GM19324 (cell line): ENCODE measurements around the gene WWC2.

Experiments
- ATAC-seq: cut with Tn5 transposase; IDR thresholded peaks from one replicate; pipeline ENCODE4 v1.9.1; 2021; ENCODE audit warnings: mild to moderate bottlenecking, moderate library complexity; ENCODE audit not compliant: unreplicated experiment, low FRiP score

WWC2 gene

GRCh38 chr4:183248201-183248600, 149.1 kb downstream of the WWC2 start:
- ATAC-seq, result no peak

DNA sequence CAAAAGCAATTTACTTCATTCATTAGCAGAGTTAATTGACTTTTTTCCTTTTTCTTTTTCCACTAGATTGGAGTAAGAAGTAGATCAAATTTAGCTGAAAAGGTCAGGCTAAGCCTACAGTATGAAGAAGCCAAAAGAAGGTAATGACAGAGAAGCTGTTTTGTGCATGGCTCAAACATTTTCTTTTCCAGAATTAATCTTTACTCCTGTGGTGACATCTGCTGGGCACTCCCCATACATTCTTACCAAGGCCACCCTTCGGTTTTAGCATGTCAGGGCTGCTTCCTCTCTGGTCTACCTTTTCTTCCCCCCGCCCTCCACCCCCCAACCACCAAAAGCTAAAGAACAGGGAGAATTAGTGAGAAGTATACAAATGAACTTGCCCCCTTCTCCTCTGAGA, 150.8 kb downstream of the WWC2 start:
- ATAC-seq, result no peak

DNA sequence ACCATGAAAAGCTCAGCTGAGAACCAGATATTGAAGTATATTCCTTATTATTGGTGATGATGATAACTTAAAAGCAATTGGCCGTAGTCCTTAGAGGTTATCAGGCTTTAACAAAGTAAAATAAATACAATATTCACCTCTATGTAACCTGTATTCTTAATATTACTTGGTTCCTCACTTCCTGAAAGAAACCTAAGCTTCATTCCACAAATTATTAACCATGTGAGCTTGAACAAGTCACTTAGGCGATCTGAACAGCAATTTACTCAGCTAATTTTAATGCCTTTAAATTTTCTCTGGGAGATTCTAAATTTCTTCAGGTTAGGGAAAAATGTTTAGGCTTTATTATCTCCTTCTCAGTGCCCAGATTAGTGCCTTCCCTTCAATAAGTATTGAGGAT, 151.8 kb downstream of the WWC2 start:
- no peak for ATAC-seq

DNA sequence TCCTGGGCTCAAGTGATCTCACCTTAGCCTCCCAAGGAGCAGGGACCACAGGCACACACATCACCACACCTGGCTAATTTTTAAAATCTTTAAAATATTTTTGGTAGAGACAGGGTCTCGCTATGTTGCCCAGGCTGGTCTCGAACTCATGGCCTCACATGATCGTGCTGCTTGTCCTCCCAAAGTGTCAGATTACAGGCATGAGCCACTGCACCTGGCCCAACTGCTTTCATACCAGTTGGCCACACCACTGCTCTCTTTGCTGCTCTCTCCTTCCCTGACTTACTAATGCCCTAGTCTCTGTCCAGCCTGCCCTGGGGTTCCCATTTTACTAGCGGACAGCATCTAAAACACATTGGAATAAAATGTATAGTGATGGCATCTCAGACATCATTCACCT, 153.9 kb downstream of the WWC2 start:
- no peak for ATAC-seq

GRCh38 chr4:183253451-183253850, 154.4 kb downstream of the WWC2 start:
- no peak for ATAC-seq

DNA sequence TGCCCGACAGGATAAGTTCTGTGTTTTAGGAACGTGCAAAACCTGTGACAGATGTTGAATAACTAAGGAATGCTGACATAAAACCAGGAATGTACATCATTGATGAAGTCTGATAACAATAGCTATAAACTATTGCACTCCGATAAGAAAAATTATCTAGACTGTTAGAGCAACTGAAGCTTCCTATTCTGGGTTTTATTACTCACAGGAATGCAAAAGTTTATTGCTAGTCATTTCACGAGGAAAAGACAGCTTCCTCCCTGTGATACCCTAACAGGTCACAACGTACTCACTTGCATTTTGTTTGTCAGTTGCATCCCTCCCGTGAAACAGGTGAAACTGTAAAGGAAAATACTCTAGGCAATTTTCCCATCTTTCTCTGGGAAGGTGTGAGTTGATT, 155.1 kb downstream of the WWC2 start:
- no peak for ATAC-seq

DNA sequence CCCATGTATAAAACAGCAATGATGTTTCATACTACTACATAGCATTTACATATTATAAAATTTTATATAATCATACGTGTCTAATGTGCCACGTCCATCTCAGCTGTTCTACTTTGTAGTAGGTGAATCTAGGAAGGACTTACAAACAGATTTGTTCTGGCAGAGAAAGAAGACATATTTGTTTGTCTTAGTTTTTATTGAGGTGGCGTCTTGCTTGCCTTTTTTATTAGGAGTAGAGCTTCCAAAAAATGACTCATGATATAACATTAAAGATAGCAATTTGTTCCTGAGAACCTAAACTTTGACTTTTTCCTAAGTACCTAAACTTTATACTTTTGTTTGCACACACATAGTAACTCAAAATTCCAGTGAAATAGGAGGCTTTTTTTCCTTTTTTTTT, 156.4 kb downstream of the WWC2 start:
- ATAC-seq, result no peak

DNA sequence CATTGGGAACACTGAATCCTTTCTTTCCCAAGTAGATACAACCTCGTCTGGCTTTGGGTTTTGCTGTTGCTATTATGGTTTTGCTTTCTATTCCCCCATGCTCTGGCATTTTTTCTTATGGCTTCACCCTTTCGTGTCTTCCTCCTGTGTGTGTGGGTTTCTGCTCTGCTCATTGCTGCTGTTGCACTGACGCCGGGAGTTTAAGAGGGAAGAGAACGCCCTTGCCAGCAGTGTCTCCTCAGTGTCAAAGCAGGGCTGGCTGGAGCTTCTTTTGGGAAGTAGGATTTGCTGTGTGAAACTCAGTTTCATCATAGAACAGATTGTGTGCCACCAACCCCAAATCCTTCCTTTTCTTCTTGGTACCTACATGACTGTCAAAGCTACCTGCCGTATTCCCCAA, 157.3 kb downstream of the WWC2 start:
- ATAC-seq, result no peak

DNA sequence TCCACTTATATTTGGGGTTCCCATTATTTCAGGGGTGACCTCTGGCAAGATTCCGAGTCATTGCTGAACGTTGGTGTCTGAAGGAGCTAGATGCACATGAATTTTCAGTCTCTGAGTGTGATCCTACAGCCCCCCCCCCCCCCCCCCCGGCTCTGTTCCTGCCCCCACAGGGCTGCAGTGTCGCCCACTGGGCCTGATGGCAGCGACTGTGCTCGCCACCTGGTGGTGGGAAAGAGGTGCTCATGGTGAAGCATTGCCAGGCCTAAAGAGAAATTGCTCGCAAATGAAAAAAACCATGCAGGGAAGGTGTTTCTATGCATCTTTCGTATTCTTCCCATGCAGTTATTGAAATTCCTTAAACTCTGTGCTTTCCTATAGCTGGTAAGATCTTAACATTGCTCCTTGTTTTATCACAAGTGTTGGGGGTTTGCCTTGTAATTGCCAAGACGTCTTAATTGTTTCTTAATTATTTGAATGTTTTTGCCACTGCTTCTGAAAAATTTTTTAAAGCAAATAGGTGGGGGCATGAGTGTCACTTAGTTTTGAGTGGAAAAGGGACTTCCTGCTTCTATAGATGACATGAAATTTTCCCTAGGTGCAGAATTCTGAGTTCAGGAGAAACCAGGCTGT, 157.8 kb downstream of the WWC2 start:
- ATAC-seq, result peak; percentile 56

GRCh38 chr4:183257808-183258207, 158.8 kb downstream of the WWC2 start:
- ATAC-seq, result no peak

DNA sequence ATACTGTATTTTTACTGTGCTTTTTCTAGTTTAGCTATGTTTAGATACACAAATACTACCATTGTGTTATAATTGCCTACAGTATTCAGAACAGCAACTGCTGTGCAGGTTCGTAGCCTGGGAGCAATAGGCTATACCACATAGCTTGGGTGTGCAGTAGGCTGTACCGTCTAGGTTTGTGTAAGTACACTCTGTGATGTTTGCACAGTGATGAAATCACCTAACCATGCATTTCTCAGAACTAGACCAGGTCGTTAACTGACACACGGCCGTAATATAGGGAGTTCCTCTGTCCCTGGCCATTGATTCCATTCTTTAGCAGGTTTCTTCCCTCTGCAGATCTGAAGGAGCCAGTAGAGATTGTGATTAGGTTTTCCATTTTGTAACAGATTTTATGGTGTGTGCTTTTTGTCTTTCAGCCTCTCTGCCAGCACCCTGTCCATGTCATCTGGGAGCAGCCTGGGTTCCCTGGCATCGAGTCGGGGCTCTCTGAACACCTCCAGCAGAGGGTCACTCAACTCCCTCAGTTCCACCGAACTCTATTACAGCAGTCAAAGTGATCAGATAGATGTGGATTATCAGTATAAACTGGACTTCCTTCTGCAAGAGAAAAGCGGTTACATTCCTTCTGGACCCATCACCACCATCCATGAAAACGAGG, 161.6 kb downstream of the WWC2 start:
- no peak for ATAC-seq

DNA sequence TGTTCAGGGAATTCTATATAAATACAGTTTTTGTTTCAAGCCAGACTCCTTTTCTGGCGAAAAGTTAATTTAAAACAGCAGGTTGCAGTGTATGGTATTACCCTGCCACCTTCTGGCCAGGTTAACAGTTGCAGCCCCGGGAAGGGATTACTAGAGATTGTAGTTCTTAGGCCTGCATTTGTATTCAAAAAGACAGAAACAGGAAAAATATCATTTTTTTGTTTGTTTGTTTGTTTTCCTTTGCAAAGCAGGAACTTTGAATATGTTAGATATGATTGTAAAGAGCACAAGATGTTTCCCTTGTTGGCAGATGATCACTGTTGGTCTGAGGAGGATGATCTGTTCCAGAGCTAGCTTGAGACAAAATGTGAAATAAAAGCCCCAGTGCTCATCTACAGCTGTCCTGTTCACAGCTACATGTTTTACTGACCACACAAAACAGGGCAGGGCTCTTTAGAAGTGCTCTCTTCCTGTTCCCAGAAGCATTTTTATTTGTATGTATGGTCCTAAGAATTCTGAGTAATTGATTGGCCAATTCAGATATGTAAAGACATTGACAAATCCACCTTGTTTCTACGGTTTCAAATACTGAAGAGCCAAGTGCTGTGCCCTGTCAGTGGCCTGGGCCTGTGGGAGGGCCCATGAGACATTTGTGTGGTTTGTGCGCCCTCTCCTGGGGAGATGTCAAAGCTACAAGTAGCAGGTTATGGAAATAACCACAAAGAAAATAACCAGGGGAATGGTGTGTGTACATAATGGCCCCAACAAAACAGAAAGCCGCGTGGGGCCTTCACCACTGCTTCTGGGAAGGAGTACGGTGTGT, 163.1 kb downstream of the WWC2 start:
- ATAC-seq, result peak; percentile 91

DNA sequence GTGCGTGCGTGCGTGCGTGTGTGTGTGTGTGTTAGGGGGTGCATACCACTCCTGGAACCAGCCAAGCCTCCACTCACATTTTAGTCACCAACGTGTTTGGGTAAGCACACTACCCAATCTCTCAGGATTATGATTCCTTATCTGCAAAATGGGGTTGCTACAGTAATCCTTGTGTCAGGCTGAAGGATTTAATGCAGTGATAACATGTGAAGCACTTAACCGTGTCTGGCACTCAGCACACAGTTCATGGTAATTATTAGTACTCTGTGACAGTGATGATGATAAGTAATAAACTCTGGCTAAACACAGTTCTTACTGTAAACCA, 163.7 kb downstream of the WWC2 start:
- no peak for ATAC-seq

- ATAC-seq, result no peak
Observed at GRCh38 chr4:183263787-183264386, 164.8 kb downstream of the WWC2 start.

DNA sequence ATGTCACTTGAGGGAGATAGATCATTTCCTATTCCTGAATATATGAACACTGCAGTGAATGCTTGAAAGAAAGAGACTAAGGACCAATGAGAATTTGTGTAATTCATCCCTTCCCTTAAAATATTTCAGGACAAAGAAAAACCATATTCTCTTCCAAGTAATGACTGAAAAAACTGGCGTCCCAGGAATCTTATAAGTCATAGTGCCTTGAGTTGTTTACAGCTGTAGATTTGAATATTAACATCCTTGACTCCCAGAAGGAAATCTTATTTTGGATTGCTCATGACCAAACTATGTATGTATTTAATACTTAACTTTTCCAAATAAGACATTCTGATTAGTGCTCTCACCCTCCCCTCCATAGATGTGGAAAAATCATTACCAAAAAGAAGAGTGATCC, 165.6 kb downstream of the WWC2 start:
- ATAC-seq, result no peak

DNA sequence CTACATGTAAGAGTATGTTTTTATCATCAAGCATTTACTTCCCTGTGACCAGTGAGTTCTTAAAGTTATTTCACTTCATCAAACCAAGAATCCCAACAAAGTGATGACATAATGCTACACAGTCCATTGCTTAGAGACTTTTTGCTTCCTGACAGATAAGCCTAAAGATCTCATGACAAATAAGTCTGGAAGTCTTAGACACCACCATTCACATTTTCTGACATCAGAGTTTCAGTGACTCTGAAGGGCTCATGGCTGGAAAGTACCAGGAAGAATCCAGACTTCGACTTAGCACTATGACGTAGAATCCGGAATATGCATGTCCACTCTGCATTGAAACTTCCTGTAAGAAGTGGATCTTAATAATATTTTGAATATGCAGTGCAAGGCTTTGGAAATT, 167.3 kb downstream of the WWC2 start:
- no peak for ATAC-seq

- no peak for ATAC-seq
Observed at GRCh38 chr4:183268556-183268955, 169.5 kb downstream of the WWC2 start.

DNA sequence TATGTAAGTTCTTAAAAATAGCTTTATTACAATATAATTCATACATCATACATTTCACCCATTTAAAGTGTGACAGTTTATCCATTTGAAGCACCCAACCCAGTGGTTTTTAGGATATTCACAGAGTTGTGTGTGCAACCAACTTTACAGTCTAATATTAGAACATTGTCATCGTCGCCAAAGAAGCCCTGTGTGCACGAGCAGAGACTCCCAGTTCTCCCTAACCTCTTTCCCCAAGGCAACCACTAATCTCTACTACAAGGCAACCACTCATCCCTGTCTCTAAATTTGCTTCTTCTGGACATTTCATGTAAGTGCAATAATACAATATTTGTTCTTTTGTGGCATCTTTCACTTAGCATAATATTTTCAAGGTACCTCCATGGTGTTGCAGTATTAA, 173.3 kb downstream of the WWC2 start:
- no peak for ATAC-seq

- ATAC-seq, result no peak
Observed at GRCh38 chr4:183276106-183276505, 177.0 kb downstream of the WWC2 start.

DNA sequence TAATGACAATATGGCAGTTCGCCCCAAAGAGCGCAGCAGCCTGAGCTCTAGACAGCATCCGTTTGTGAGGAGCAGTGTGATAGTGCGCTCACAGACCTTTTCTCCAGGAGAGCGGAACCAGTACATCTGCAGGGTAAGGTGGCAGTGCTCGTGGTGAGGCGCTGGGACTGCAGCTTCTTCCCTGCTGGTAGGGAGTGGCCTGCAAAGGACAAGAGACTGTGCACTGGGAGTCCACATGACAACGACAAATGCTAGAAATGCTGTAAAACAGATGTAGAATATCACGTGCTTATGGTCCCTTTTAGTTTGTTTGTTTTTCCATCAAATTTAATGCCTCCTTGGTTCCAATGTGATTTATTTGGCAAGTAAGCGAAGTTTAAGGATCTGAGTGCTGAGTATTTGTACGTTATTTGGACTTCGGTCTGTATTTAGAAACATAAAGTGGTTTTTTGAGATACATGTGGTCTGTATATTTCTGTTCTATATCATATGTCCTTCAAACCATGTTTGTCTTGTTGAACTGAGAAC, 185.3 kb downstream of the WWC2 start:
- ATAC-seq, result no peak

DNA sequence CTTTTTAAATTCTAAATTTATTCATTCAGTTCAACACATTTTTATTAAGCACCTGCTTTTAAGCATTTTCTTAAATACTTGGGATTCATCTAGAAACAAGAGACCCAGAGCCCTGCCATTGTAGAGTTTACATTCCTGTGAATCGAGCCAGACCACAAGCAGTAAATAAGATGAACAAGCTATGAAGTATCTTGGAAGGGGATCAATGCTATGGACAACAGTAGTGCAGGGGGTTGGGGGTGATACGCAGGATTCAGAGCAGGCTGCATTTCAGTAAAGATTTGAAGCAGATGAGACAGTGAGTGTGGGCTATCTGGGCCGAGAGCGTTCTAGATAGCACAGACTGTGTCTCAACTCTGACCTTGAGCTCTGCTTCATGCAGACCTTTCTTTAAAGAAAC, 185.9 kb downstream of the WWC2 start:
- no peak for ATAC-seq
